HG02852 (cell line): Measurements from ENCODE around the gene SUV39H2.
A peak's percentile ranks its signal among the peaks of the same experiment; 100 is the strongest.
"Not testable (repeated sequence)": the region's sequence is repeated elsewhere in the genome, so short reads cannot be mapped to it uniquely, and the experiment has no call there.

Experiments used
- ATAC-seq: cut with Tn5 transposase; IDR thresholded peaks from one replicate; pipeline ENCODE4 v1.9.1; 2021; ENCODE audit warnings: mild to moderate bottlenecking, moderate library complexity; ENCODE audit not compliant: unreplicated experiment

Gene SUV39H2, protein sequence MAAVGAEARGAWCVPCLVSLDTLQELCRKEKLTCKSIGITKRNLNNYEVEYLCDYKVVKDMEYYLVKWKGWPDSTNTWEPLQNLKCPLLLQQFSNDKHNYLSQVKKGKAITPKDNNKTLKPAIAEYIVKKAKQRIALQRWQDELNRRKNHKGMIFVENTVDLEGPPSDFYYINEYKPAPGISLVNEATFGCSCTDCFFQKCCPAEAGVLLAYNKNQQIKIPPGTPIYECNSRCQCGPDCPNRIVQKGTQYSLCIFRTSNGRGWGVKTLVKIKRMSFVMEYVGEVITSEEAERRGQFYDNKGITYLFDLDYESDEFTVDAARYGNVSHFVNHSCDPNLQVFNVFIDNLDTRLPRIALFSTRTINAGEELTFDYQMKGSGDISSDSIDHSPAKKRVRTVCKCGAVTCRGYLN

DNA sequence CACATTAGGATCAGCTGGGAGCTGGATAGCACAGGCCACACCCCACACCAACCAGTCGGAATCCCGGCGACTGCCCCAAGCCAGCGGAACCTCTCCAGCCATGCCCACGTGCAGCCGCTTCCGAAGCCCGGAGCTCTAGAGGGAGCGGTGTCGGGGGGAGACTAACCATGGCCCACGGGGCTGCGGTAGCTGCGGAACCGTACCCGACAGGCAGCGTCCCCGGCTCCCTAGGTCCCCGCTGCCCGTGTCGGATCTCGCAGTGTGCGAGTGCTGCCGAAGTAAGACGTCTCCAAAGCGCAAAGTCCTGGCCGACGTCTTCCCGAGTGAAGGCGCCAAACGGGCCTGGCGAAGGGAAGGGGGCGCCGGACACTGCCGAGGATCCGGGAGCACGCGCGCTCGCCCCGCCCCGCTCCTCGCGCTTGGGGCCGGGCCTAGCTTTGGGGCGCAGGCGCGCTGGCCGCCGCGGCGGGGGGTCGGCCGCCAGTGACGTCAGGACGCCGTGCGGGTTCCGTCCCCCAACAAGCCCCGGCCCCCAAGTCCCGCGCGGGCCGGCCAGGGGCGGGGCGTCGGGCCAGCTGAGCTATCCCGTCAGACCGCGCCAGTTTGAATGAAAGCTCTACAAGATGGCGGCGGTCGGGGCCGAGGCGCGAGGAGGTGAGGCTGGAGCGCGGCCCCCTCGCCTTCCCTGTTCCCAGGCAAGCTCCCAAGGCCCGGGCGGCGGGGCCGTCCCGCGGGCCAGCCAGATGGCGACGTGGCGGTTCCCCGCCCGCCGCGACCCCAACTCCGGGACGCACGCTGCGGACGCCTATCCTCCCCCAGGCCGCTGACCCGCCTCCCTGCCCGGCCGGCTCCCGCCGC lies at the start of gene SUV39H2:
SUV39H2 (plus strand) TSS at position 601 of the 858 bp plus-strand sequence; CDS start at position 624, 23 bp downstream.
- ATAC-seq = peak; percentile 91

DNA sequence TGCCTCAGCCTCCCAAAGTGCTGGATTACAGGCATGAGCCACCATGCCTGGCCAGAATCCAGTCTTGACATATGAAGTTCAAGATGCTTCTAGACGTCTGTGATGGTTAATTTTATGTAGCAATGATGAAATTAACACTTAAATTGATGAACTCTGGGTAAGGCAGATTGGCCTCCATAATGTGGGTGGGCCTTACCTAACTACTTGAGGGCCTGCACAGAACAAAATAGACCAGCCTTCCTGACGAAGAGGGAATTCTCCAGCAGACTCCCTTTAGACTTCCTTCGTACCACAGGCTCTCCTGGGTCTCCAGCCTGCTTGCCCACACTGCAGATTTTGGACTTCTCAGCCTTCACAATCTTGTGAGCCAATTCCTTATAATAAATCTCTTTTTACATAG lies 45.6 kb upstream of the SUV39H2 start:
- ATAC-seq = no peak

DNA sequence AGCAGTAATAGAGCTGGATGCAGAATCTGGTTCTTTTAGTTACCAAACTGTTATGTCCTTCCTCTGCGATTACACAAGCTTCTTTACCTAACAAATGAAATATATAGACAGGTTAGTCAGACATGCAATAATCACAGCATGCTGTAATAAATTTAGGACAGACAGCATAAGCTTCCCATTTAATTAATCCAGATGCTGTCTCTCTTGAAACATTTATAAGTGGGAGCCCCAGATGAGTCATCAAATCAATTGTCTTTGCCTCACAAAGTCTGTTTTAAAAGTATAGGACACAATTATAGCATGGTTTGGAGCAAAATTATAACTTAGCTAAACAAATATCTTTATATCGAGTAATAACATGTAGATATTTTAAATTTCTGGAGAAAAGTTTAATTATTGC lies 42.5 kb upstream of the SUV39H2 start:
- ATAC-seq = no peak

DNA sequence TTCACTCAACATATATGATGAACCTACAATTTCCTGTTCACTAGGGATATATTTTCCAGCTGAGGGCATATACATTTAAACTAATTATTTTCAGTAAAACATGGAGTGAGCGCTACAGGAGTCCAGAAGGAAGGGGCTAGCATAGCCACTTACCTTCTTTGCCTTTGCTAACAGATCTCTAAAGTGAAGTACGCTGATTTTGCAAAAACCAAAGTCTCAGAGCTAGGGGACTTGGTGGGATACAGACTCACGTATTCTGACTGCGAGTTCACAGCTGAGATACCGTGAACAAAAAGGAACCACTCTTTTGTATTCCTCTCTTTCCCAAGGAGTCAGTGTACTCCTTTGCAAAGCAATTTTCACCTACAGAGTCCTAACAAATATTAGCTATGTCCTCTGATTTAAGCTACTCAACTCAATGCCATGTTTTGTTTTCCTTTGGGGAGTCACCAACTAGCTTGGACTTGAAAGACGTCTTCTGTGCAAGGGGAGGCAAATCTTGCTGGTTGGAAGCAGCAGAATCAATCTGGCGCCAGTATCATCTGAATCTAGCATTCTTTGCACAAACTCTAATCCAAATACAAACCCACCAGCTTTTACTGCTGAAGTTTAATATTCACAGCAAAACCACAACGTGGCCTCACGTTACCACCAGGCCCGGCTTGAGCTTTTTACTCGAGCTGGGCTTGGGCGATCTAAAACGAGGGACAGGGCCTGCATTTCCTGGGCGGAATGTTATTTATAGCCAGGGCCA lies 41.5 kb upstream of the SUV39H2 start:
- no peak for ATAC-seq

DNA sequence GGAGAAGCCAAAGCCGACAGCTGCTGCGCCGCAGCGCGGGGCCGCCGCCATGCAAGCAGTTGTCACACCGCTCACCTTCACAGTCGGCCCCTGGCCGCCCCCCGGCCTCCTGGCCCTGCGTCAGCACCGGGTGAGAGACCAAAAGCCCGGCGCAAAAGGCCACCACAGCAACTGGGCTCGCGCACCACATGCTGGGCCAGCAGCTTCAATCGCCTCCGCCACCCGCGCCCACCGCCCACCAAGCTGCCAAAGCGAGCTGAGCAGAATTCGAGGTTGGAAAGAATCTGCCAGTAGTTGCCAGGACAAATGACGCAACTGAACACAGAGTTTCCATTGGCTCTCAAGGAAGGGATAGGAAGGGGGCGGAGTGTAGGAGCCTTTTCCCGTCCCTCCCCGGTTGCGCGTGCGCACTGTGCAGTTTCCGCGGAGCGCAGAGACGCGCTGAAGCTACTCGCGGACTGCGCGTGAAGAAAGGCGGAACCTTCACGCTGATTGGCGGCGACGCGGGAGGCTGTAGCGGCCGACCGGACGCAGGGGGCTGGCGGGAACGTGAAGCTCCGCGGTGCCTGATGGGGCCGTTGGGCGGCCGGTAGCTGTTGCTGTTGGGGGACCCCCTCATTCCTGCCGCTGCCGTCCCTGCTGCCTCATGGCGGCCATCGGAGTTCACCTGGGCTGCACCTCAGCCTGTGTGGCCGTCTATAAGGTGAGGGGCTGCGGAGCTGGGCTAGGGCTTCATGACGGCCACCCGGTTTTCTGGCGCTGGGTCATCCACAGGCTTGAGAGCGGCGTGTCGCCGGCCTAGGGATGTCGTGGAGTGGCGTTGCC lies 40.7 kb upstream of the SUV39H2 start, which contains the start of the genes CDNF, HSPA14 and MSANTD7:
CDNF (minus strand) TSS at position 281 of the 825 bp plus-strand sequence; CDS start at position 190, 91 bp downstream.
HSPA14 (plus strand) TSS at position 550 of the 825 bp plus-strand sequence; CDS start at position 647, 97 bp downstream.
MSANTD7 (plus strand) TSS at position 550 of the 825 bp plus-strand sequence. CDS start 3,979 bp downstream, outside the sequence.
- peak; percentile 92 for ATAC-seq

DNA sequence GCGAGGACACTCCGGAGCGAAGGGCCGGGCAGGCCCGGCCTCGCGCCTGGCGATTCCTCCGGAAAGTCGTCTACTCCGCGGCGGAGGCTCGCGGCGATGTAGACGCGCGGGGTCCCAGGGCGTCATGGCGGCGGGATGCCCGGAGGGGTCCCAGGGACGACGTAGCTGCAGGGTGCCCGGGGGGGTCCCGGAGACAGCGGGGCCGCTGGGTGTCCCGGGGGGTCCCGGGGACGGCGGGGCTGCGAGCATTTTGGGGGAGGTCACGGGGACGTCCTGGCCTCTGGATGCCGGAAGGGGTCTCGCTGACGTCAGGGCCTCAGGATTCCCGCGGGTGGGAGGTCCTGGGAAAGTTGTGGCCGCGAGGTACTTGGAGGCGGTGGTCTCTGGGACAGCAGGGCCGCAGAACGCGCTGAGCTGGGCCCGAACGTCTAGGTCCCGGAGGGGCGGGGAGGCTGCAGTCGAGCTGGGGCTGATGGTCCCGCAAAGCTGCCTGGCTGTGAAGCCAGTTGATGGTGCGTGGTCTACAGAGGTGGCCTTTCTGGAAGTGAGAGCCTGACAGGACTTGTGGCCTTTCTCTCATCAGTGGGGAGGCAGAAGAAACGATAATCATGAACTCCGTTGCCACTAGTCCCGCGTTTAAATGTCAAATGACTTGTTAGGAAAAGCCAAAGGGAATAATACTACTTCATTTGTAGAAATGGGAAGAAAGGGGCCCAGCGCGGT lies 39.9 kb upstream of the SUV39H2 start:
- peak; percentile 5 for ATAC-seq

DNA sequence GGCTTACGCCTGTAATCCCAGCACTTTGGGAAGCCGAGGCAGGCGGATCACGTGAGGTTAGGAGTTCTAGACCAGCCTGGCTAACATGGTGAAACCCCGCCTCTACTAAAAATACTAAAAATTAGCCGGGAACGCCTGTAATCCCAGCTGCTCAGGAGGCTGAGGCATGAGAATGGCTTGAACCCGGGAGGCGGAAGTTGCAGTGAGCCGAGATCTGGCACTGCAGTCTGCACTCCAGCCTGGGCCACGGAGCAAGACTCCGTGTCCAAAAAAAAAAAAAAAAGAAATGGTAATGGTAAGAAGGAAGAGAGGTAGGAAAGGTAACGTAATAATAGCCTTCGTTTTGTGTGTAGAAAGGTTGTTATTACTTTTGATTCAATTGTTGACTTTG lies 39.4 kb upstream of the SUV39H2 start:
- no peak for ATAC-seq

DNA sequence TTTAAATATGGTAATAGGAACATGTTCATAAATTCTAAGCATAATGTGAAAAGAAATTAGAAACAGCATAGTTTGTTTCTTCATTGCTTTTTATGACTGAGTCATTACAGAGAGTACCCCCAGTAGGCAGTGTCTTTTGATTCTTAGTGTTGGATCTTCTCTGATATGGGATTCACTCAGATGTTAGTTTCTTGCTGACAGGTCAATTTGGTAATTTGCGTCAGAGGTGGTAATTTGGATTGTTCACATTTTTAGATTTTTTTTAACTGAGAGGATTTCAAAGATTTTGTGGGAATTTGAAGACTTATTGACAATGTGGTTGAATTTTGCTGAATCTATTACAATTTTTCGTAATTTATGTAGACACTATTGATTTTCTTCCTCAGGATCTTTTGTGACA lies 38.5 kb upstream of the SUV39H2 start:
- no peak for ATAC-seq

DNA sequence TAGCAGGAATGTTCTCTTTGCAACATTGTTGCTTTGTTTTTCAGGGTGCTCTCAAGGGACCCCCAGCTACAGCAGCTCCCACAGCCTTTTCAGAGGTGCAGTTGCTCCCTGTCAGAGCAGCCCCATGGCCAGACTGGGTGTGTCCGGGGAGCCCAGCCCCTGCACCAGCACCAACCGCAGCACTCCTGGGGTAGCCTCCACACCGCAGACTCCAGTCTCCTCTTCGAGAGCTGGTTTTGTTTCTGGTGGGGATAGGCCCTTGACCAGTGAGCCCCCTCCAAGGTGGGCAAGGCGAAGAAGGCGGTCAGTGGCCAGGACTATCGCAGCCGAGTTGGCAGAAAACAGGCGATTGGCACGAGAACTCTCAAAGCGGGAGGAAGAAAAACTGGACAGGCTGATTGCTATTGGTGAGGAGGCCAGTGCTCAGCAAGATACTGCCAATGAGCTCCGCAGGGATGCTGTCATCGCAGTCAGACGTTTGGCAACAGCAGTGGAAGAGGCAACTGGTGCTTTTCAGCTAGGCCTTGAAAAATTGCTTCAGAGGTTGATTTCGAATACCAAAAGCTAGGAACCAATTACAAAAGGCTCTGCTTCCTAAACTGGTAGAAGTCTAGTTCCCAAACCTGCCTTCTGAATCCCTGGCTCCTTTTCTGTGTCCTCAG lies 35.2 kb upstream of the SUV39H2 start:
- ATAC-seq = no peak

DNA sequence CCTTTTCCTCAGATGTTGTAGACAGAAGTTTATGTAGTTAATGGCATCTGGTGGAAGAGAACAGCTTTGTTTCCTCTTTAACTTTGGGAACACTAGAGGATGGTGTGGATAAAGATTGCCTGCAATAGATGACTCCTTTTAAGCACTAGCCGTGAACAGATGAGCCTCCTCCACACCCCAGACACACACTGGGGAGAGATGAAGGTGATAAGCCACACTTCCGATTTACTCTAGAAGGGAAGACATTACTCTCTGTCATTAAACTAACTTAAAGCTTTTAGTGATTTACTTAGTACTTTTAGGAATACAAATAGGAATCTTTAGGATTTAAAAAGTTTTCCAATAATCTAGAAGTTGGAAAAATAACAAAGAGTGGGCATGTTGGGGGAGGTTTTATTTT lies 33.7 kb upstream of the SUV39H2 start:
- ATAC-seq = no peak

DNA sequence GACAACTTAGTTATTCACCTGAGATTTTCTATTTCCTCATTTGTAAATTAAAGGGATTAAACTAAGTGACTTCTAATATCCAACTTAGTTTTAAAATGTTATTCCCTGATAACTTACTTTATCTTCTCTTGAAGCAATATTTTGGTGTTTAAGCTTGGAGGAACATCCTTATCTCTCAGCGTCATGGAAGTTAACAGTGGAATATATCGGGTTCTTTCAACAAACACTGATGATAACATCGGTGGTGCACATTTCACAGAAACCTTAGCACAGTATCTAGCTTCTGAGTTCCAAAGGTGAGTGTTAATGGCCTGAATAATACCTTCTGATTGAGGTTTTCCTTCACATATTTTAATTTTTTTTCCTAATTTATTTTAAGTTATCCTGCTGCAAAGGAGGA lies 26.4 kb upstream of the SUV39H2 start:
- no peak for ATAC-seq

DNA sequence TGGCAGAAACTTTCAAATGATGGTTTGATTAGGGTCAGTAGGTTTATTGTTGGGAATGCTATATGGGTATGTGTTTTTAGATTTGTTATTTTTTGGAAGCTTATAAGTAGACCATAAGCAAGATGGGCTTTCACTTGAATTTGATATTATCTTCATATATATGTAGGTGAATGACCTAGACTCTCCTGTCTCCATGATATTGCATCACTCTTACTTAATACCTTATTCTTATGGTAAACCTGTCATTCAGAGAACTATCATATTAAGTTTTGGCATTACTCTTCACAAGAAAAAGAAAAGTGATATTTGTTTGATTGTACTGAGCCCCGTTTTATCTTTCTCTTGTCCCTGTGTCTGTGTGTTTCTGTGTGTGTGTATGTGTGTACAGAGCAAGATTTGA lies 23.2 kb upstream of the SUV39H2 start:
- no peak for ATAC-seq

DNA sequence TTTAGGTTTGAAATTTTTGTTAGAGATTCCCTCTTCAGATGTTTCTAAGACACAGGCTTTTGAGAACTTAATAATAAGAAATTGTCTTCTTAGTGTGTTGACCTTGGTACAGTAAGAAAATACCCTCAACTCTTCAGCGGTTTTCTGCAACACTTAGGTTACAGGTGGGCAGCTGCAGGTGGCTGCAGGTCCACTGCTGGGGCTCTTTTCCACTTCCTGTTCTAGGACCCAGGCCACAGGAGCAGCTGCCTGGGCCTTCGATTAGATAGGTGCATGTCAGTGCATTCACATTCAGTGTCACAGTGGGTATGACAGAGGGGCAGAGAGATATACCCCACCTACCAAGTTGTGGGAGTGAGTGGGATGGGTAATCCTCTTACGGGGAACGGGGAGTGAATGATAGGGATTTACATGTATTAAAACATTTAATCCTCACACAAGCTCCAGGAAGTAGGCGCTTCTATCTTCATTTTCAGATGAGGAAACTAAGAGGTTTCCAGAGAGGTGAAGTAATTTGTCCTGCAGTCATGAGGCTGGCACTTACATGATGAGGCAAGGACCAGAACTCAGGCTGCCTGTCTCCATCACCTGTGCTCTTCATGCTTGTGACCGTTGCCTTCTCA lies 20.2 kb upstream of the SUV39H2 start:
- ATAC-seq = no peak

DNA sequence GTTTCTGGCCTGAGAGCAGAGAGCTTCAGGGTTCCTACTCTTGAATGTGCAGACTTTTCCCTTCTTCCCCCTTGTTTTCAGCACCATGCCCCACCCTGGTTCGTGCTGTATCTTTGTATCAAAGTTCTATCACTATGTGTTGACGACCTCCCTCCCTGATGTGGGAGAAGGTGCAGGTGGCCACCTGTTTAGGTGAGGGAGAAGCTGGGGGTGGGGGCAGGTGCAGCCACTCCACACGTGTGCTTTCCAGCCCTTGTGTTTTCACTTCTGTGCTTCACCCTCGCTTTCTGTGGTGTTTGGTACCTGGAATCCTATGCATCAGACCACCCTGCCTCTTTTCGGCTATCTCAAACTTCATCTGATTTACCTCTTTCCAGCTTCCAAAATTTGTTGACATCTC lies 19.6 kb upstream of the SUV39H2 start:
- ATAC-seq = no peak

DNA sequence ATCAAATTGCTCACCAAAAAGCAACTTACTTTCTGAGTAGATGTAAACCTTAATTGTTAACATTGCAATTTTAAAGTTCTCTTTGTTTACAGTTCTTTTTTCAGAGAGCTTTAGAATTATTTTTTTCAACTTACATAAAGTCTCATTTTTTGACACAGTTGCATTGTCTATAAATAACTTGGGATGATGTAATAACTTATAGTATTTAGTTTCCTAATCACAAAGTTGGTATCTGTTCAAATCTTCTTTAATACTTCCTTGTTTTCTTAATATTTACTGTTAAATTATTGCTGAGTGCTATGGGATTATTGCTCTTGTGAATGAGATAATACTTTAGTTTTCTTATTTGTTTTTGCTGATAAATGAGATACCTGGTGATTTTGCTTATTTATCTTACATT lies 18.9 kb upstream of the SUV39H2 start:
- ATAC-seq = no peak

DNA sequence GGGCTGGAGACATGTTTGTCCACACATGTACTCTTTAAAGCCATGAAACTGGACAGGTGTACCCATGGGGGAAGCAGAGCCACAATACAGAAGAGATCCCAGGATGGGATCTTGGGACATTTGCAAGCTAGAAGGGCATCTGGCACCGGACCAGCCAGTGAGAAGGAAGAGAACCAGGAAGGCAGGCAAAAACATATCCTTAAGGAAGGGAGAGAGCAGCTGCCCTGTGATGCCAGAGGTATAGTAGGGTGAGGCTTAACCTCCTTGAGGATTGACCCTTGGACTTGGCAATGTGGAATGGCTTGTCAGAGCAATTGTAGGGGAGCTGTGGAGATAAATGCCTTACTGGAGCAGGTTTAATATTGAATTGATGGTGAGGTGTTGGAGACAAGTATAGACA lies 17.9 kb upstream of the SUV39H2 start:
- no peak for ATAC-seq

DNA sequence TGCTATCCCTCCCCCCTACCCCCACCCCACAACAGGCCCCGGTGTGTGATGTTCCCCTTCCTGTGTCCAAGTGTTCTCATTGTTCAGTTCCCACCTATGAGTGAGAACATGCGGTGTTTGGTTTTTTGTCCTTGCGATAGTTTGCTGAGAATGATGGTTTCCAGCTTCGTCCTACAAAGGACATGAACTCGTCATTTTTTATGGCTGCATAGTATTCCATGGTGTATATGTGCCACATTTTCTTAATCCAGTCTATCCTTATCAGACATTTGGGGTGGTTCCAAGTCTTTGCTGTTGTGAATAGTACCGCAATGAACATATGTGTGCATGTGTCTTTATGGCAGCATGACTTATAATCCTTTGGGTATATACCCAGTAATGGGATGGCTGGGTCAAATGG lies 14.2 kb upstream of the SUV39H2 start:
- ATAC-seq = not testable (repeated sequence)

DNA sequence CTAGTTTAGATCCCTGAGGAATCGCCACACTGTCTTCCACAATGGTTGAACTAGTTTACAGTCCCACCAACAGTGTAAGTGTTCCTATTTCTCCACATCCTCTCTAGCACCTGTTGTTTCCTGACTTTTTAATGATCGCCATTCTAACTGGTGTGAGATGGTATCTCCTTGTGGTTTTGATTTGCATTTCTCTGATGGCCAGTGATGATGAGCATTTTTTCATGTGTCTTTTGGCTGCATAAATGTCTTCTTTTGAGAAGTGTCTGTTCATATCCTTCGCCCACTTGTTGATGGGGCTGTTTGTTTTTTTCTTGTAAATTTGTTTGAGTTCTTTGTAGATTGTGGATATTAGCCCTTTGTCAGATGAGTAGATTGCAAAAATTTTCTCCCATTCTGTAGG lies 13.8 kb upstream of the SUV39H2 start:
- ATAC-seq = not testable (repeated sequence)
